ENCODE results near the gene ABHD8.

- TF ChIP-seq CTCF (IDR thresholded peaks at IDR 0.05; ENCODE audit: insufficient read depth, low read depth, low read length) (no peak), EZH2 (IDR thresholded peaks at IDR 0.05; ENCODE audit: insufficient read depth, low read length) (no peak)
These were observed 55.0 kb downstream of the ABHD8 start for GRCh38 chr19:17248011-17248776.

All from astrocyte (in vitro differentiated cells and primary cell).